Mesenchymal stem cell (in vitro differentiated cells and primary cell): ENCODE measurements around the gene BFSP2.
A peak's percentile ranks its signal among the peaks of the same experiment; 100 is the strongest.
"Not testable (repeated sequence)": the region's sequence is repeated elsewhere in the genome, so short reads cannot be mapped to it uniquely, and the experiment has no call there.

Source experiments
- DNase-seq: peaks from one replicate; pipeline ENCODE4 v3.0.0-alpha.2; 2013
- H2AFZ ChIP-seq: one replicate; pipeline ENCODE4 v1.6.1; 2013; ENCODE audit warnings: low read depth, mild to moderate bottlenecking, control low read depth, inconsistent platforms, low read length, moderate library complexity
- H2AK5ac ChIP-seq: 2 replicates; pipeline ENCODE4 v1.6.1; 2013; ENCODE audit warnings: low read length, moderate library complexity, mild to moderate bottlenecking, inconsistent platforms; ENCODE audit not compliant: severe bottlenecking
- H2BK120ac ChIP-seq: one replicate; pipeline ENCODE4 v1.6.1; 2013; ENCODE audit warnings: low read depth, mild to moderate bottlenecking, inconsistent platforms, low read length, moderate library complexity
- H2BK12ac ChIP-seq, 2 experiments: one replicate each; pipeline ENCODE4 v1.6.1; 2013; ENCODE audit warnings: inconsistent platforms in 2 of 2, low read length in 2 of 2, mild to moderate bottlenecking in 2 of 2, moderate library complexity in 2 of 2, control low read depth in 1 of 2
- H2BK15ac ChIP-seq: one replicate; pipeline ENCODE4 v1.6.1; 2013; ENCODE audit warnings: mild to moderate bottlenecking, low read depth, inconsistent platforms; ENCODE audit not compliant: poor library complexity, severe bottlenecking
- H2BK5ac ChIP-seq: 2 replicates; pipeline ENCODE4 v1.6.1; 2013; ENCODE audit warnings: low read depth, mild to moderate bottlenecking, low read length, control low read depth, inconsistent platforms; ENCODE audit not compliant: poor library complexity, severe bottlenecking
- H3K14ac ChIP-seq, 2 experiments: one replicate each; pipeline ENCODE4 v1.6.1; 2013; ENCODE audit warnings: inconsistent platforms in 2 of 2, low read length in 2 of 2, control low read depth in 1 of 2, mild to moderate bottlenecking in 1 of 2, moderate library complexity in 1 of 2
- H3K18ac ChIP-seq, 2 experiments: one replicate each; pipeline ENCODE4 v1.6.1; 2013; ENCODE audit warnings: inconsistent platforms in 2 of 2, low read length in 2 of 2, control low read depth in 1 of 2, low read depth in 1 of 2, mild to moderate bottlenecking in 1 of 2
- H3K23ac ChIP-seq, 2 experiments: one replicate each; pipeline ENCODE4 v1.6.1; 2013; ENCODE audit warnings: inconsistent platforms in 2 of 2, low read length in 2 of 2, mild to moderate bottlenecking in 2 of 2, moderate library complexity in 2 of 2, control low read depth in 1 of 2
- H3K27ac ChIP-seq: 2 replicates; pipeline ENCODE4 v1.5.1; 2013; ENCODE audit warnings: mild to moderate bottlenecking, moderate library complexity, low read length, control low read depth, inconsistent platforms; ENCODE audit not compliant: poor library complexity, severe bottlenecking
- H3K27me3 ChIP-seq, 2 experiments: 2 replicates each; pipeline versions ENCODE4 v1.6.1 to v1.7.0; 2013; ENCODE audit warnings: low read length in 2 of 2, mild to moderate bottlenecking in 2 of 2, moderate library complexity in 2 of 2, control low read depth in 1 of 2, inconsistent platforms in 1 of 2; ENCODE audit not compliant: control insufficient read depth in 1 of 2, insufficient read depth in 1 of 2
- H3K36me3 ChIP-seq, 2 experiments: 2 replicates each; pipeline versions ENCODE4 v1.6.1 to v1.7.0; 2013; ENCODE audit warnings: low read length in 2 of 2, control low read depth in 1 of 2, inconsistent platforms in 1 of 2, low read depth in 1 of 2, mild to moderate bottlenecking in 1 of 2; ENCODE audit not compliant: insufficient read depth in 2 of 2, control insufficient read depth in 1 of 2
- H3K4ac ChIP-seq, 2 experiments: one replicate each; pipeline ENCODE4 v1.6.1; 2013; ENCODE audit warnings: inconsistent platforms in 2 of 2, low read length in 2 of 2, mild to moderate bottlenecking in 2 of 2, moderate library complexity in 2 of 2, control low read depth in 1 of 2, low read depth in 1 of 2
- H3K4me1 ChIP-seq: 2 replicates; pipeline ENCODE4 v1.6.1; 2013; ENCODE audit warnings: low read depth, low read length, control low read depth; ENCODE audit not compliant: control insufficient read depth, insufficient read depth
- H3K4me2 ChIP-seq: 2 replicates; pipeline ENCODE4 v1.6.1; 2013; ENCODE audit warnings: low read length, mild to moderate bottlenecking, inconsistent platforms; ENCODE audit not compliant: poor library complexity, severe bottlenecking
- H3K4me3 ChIP-seq, 2 experiments: 2 replicates each; pipeline versions ENCODE4 v1.5.1 to v1.7.0; 2013; ENCODE audit warnings: low read length in 2 of 2, mild to moderate bottlenecking in 2 of 2, control low read depth in 1 of 2, low read depth in 1 of 2; ENCODE audit not compliant: insufficient read depth in 1 of 2
- H3K79me1 ChIP-seq: replicated peaks from 2 replicates; pipeline ENCODE4 v1.6.1; 2013; ENCODE audit warnings: mild to moderate bottlenecking, control low read depth, low read length, inconsistent platforms; ENCODE audit not compliant: poor library complexity, severe bottlenecking
- H3K9ac ChIP-seq: 2 replicates; pipeline ENCODE4 v1.7.0; 2013; ENCODE audit warnings: mild to moderate bottlenecking, low read length, moderate library complexity
- H3K9me3 ChIP-seq: 2 replicates; pipeline ENCODE4 v1.7.0; 2013; ENCODE audit warnings: mild to moderate bottlenecking, low read length; ENCODE audit not compliant: control insufficient read depth
- H4K8ac ChIP-seq: one replicate; pipeline ENCODE4 v1.6.1; 2013; ENCODE audit warnings: inconsistent platforms, mild to moderate bottlenecking, low read length, moderate library complexity
- H4K91ac ChIP-seq: one replicate; pipeline ENCODE4 v1.6.1; 2013; ENCODE audit warnings: mild to moderate bottlenecking, low read length, inconsistent platforms
- WGBS: methylation state at CpG from one replicate; pipeline ENCODE4 v1.1.7; 2013; ENCODE audit warnings: mixed read lengths; 5-methylcytosine and 5-hydroxymethylcytosine counted together

Gene BFSP2

DNA sequence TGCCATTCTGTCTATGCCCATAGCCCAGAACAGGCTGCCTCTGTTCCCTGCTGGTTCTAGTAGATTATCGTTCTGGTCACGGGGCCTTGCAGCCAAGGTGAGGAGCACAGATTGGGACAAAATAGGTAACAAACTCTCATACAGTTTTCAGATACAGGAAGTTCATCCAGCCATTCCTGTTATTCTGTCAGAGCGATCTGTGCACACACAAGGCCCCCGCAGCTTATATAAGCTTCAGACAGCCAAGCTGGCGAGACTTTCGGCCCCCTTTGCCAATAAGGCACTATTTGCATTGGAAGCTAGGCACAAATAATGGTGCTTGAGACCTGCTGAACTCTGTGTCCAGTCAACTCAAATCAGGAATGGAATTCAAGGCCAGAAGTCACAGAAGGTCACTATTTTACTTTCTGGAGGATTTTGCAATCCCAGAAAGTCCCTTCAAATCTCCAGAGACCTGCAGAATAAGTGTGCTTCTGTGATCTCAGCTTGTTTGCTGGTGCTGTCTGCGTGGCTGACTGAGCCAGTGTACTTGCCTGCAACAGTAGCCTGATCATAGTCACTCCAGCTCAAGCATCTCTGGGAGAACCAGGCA is 69.4 kb downstream of the BFSP2 start:
- Histone ChIP-seq H3K4me2 (no peak overlapping the region), H3K27ac (no peak overlapping the region), H3K18ac (no peak overlapping the region), H3K9ac (no peak overlapping the region), H3K23ac (peak overlapping the region in 1 of 2 experiments; percentile 83), H3K14ac (no peak overlapping the region), H3K36me3 (peaks cover 0 to 3% of the 10 kb centered on the region in 2 experiments), H2BK120ac (no peak overlapping the region), H2BK15ac (no peak overlapping the region), H3K9me3 (no peaks in the 10 kb centered on the region), H2AFZ (no peak overlapping the region), H3K4me3 (no peak overlapping the region), H2BK5ac (no peak overlapping the region), H3K27me3 (no peaks in the 10 kb centered on the region), H2BK12ac (no peak overlapping the region), H3K79me1 (no peaks in the 10 kb centered on the region), H2AK5ac (no peak overlapping the region), H3K4ac (no peak overlapping the region), H4K91ac (no peak overlapping the region), H3K4me1 (no peaks in the 10 kb centered on the region), H4K8ac (no peak overlapping the region)
- peak; percentile 45 for DNase-seq
- 89% methylated on average over 7 of the region's 7 CpGs for WGBS

DNA sequence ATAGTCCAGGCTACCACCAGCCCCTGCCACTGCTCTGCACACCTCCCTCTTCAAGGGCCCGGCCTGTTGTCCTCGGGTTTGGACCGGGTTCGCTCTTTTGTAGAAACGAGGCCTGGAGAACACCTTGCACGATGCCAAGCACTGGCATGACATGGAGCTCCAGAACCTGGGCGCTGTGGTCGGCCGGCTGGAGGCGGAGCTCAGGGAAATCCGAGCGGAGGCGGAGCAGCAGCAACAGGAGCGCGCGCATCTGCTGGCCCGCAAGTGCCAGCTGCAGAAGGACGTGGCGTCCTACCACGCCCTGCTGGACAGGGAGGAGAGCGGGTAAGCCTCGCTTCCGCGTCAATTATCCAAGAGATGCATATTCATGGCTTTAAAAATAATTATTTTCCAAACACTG is 72.4 kb downstream of the BFSP2 start:
- Histone ChIP-seq H2BK12ac (no peak overlapping the region), H3K14ac (peak overlapping the region in 1 of 2 experiments; percentile 55), H4K91ac (no peak overlapping the region), H3K9ac (no peak overlapping the region), H2AK5ac (no peak overlapping the region), H3K79me1 (no peaks in the 10 kb centered on the region), H3K27me3 (no peaks in the 10 kb centered on the region), H2AFZ (no peak overlapping the region), H2BK15ac (no peak overlapping the region), H2BK5ac (no peak overlapping the region), H3K27ac (no peak overlapping the region), H3K4ac (no peak overlapping the region), H3K36me3 (peaks cover 0 to 3% of the 10 kb centered on the region in 2 experiments), H4K8ac (no peak overlapping the region), H3K4me1 (no peaks in the 10 kb centered on the region), H3K18ac (no peak overlapping the region), H2BK120ac (no peak overlapping the region), H3K4me2 (no peak overlapping the region), H3K23ac (no peak overlapping the region), H3K9me3 (no peaks in the 10 kb centered on the region), H3K4me3 (peak overlapping the region in 1 of 2 experiments; percentile 3)
- peak; percentile 6 for DNase-seq
- WGBS, result 52% methylated on average over 17 of the region's 24 CpGs

DNA sequence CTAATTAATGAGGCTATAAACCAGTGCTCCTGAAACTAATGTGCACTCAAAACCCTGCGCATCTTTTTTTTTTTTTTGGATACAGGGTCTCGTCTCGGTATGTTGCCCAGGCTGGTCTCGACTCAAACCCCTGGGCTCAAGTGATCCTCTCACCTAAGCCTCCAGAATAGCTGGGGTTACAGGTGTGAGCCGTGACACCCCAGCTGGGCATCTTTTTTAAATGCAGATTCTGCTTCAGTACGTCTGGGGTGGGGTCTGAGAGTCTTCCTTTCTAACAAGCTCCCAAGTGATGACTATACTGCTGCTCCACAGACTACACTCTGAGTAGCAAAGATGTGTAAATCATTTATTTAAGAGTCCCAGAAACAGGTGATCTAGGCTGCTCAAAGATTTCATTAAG is 73.0 kb downstream of the BFSP2 start:
- H4K8ac ChIP-seq, result no peak overlapping the region
- H3K9me3 ChIP-seq, result no peaks in the 10 kb centered on the region
- WGBS, result 70% methylated on average over 6 of the region's 6 CpGs
- H3K18ac ChIP-seq, result no peak overlapping the region
- H3K14ac ChIP-seq, result no peak overlapping the region
- no peaks in the 10 kb centered on the region for H3K79me1 ChIP-seq
- no peak overlapping the region for H2AK5ac ChIP-seq
- H3K4me1 ChIP-seq, result no peaks in the 10 kb centered on the region
- H4K91ac ChIP-seq, result no peak overlapping the region
- no peak overlapping the region for H3K23ac ChIP-seq
- H2AFZ ChIP-seq, result no peak overlapping the region
- DNase-seq, result no peak
- no peak overlapping the region for H2BK15ac ChIP-seq
- H3K4me3 ChIP-seq, result no peak overlapping the region
- no peak overlapping the region for H3K4ac ChIP-seq
- H2BK120ac ChIP-seq, result no peak overlapping the region
- peaks cover 0 to 3% of the 10 kb centered on the region in 2 experiments for H3K36me3 ChIP-seq
- no peak overlapping the region for H3K27ac ChIP-seq
- H2BK12ac ChIP-seq, result no peak overlapping the region
- no peak overlapping the region for H3K9ac ChIP-seq
- no peak overlapping the region for H2BK5ac ChIP-seq
- H3K4me2 ChIP-seq, result no peak overlapping the region
- H3K27me3 ChIP-seq, result no peaks in the 10 kb centered on the region

DNA sequence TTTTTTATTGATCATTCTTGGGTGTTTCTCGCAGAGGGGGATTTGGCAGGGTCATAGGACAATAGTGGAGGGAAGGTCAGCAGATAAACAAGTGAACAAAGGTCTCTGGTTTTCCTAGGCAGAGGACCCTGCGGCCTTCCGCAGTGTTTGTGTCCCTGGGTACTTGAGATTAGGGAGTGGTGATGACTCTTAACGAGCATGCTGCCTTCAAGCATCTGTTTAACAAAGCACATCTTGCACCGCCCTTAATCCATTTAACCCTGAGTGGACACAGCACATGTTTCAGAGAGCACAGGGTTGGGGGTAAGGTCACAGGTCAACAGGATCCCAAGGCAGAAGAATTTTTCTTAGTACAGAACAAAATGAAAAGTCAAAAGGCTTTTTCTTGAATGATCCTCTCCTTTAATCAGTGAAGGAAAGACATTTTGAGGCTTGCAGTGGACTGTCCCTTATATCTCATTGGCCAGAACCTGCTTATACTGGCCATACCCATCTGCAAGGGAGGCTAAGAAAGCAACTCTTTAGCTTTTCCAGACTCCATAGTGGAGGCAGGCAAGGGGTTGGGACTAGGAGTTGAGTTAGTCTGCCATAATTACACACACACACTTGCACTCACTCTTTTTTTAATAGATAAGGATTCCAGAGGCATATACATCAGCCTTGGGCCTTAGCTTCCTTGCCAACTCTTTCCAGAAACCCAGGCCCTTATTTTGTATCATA is 73.8 kb downstream of the BFSP2 start:
- H3K4me3 ChIP-seq, H3K27ac ChIP-seq, H3K4me1 ChIP-seq, H3K27me3 ChIP-seq, H4K8ac ChIP-seq, H3K9me3 ChIP-seq, H3K18ac ChIP-seq, DNase-seq, H2AFZ ChIP-seq, H3K9ac ChIP-seq, H2BK12ac ChIP-seq, H2BK15ac ChIP-seq, H2BK5ac ChIP-seq, H3K4ac ChIP-seq, H4K91ac ChIP-seq, H3K36me3 ChIP-seq, H3K79me1 ChIP-seq, H3K4me2 ChIP-seq, H2BK120ac ChIP-seq, H3K14ac ChIP-seq, H3K23ac ChIP-seq, H2AK5ac ChIP-seq: not testable (repeated sequence)
- WGBS, result no CpG with 5 or more reads among the region's 5 CpGs
